ENCODE measurements around the gene PRKCQ.

GRCh38 chr10:6582298-6582697 lies 2.2 kb upstream of the PRKCQ start:
- TF ChIP-seq CTCF (IDR thresholded peaks at IDR 0.05; ENCODE audit: low read length) (no peak), EZH2phosphoT487 (IDR thresholded peaks at IDR 0.05; ENCODE audit: low read length) (no peak), EZH2 (optimal IDR thresholded peaks at IDR 0.05; ENCODE audit: low read depth, low read length) (no peak)

Data from MM.1S (cell line).